ENCODE measurements around the gene CPEB1.

CPEB1 gene

GRCh38 chr15:82554849-82555248 lies 92.3 kb downstream of the CPEB1 start:
- Mint-ChIP-seq H3K4me1 (no peaks in the 10 kb centered on the region), H3K27me3 (ENCODE audit: low read depth, poor library complexity) (peaks cover 40% of the 10 kb centered on the region), H3K4me3 (no peak overlapping the region), H3K36me3 (ENCODE audit: low read depth) (no peaks in the 10 kb centered on the region), H3K9me3 (no peaks in the 10 kb centered on the region), H3K27ac (no peak overlapping the region)
- no peak for DNase-seq
- TF ChIP-seq, protein P1, sequence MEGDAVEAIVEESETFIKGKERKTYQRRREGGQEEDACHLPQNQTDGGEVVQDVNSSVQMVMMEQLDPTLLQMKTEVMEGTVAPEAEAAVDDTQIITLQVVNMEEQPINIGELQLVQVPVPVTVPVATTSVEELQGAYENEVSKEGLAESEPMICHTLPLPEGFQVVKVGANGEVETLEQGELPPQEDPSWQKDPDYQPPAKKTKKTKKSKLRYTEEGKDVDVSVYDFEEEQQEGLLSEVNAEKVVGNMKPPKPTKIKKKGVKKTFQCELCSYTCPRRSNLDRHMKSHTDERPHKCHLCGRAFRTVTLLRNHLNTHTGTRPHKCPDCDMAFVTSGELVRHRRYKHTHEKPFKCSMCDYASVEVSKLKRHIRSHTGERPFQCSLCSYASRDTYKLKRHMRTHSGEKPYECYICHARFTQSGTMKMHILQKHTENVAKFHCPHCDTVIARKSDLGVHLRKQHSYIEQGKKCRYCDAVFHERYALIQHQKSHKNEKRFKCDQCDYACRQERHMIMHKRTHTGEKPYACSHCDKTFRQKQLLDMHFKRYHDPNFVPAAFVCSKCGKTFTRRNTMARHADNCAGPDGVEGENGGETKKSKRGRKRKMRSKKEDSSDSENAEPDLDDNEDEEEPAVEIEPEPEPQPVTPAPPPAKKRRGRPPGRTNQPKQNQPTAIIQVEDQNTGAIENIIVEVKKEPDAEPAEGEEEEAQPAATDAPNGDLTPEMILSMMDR (IDR thresholded peaks at IDR 0.05) = no peak

- H3K27me3 Mint-ChIP-seq (ENCODE audit: low read depth, poor library complexity) = peaks cover 38% of the 10 kb centered on the region
- H3K4me3 Mint-ChIP-seq = no peak overlapping the region
Observed at GRCh38 chr15:82554351-82554750, 92.8 kb downstream of the CPEB1 start.

DNA sequence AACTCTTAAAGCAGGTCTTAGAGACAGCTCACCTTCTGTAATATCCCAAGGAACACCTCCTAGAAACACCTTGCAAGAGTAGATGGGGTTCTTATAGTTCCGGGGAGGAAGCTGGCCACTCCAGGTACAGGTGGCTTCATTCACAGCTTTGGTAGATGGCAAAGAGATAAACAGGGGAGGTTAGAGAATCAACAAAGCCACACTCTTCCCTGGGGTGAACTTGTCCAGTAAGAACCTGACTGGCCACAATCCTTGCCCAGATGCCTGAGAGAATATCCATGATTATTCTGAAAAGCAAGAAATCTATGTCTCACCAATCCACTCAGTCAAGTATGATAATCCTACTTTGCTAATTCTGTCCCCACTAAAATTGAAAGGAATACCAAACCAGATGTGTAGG lies 93.3 kb downstream of the CPEB1 start:
- no peaks in the 10 kb centered on the region for H3K9me3 Mint-ChIP-seq
- TF ChIP-seq, protein P1 (IDR thresholded peaks at IDR 0.05) = no peak
- H3K27ac Mint-ChIP-seq = no peak overlapping the region
- H3K36me3 Mint-ChIP-seq (ENCODE audit: low read depth) = no peaks in the 10 kb centered on the region
- H3K4me1 Mint-ChIP-seq = no peaks in the 10 kb centered on the region
- H3K27me3 Mint-ChIP-seq (ENCODE audit: low read depth, poor library complexity) = peaks cover 38% of the 10 kb centered on the region
- DNase-seq = no peak
- no peak overlapping the region for H3K4me3 Mint-ChIP-seq

More at GRCh38 chr15:82554351-82554750, 92.8 kb downstream of the CPEB1 start:
- H3K4me1 Mint-ChIP-seq = no peaks in the 10 kb centered on the region
- H3K36me3 Mint-ChIP-seq (ENCODE audit: low read depth) = no peaks in the 10 kb centered on the region
- no peak overlapping the region for H3K27ac Mint-ChIP-seq
- TF ChIP-seq, protein P1 (IDR thresholded peaks at IDR 0.05) = no peak
- no peaks in the 10 kb centered on the region for H3K9me3 Mint-ChIP-seq
- DNase-seq = no peak

DNA sequence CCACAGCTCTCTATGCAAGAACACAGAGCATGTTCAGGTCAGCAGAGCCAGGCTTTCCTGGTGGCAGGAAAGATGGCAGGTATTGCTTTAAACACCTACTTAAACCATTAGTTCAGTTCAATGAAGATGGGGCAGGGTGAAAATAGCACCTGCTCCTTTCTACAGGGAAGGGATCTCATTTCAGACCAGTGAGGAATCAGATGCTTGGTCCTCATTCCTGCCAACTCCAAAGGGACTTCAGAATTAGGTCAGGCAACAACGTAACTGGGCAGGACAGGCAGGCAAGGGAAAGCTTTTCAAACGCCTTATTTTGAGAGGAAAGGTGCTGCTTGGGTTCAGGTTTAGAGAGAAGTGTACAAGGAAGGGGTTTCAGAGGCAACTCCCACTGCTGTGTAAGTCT lies 94.3 kb downstream of the CPEB1 start:
- no peaks in the 10 kb centered on the region for H3K9me3 Mint-ChIP-seq
- no peaks in the 10 kb centered on the region for H3K36me3 Mint-ChIP-seq (ENCODE audit: low read depth)
- TF ChIP-seq, protein P1 (IDR thresholded peaks at IDR 0.05) = no peak
- H3K27me3 Mint-ChIP-seq (ENCODE audit: low read depth, poor library complexity) = peaks cover 37% of the 10 kb centered on the region
- H3K4me1 Mint-ChIP-seq = no peaks in the 10 kb centered on the region
- H3K4me3 Mint-ChIP-seq = no peak overlapping the region
- H3K27ac Mint-ChIP-seq = no peak overlapping the region
- no peak for DNase-seq

- DNase-seq = no peak
- Mint-ChIP-seq H3K36me3 (ENCODE audit: low read depth) (no peaks in the 10 kb centered on the region), H3K27me3 (ENCODE audit: low read depth, poor library complexity) (peaks cover 37% of the 10 kb centered on the region), H3K9me3 (no peaks in the 10 kb centered on the region), H3K27ac (no peak overlapping the region), H3K4me1 (no peaks in the 10 kb centered on the region), H3K4me3 (no peak overlapping the region)
- TF ChIP-seq, protein P1 (IDR thresholded peaks at IDR 0.05) = no peak
Observed at GRCh38 chr15:82551646-82552247, 95.4 kb downstream of the CPEB1 start.

DNA sequence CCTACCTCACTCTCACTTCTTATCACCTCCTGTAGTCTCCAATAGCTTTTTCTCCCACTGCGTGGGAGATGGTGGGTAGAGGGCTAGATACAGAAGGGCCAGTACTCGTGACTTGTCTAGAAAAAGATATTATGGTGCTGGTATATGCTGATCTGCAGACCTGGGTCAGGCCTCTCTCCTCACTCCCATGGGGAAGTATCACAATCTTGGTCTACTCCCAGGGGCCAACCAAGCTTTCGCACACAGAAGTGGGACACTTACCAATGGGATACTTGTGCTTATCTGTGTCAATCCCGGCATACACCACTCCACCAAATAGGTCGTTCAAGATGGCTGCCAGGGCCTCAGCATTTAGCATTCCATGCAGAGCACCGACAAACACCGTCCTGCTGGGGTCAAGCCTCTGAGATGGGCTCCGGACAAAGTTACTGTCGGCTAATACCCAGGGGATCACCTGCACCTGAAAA lies 97.9 kb downstream of the CPEB1 start:
- no peak overlapping the region for H3K27ac Mint-ChIP-seq

More for the DNA sequence above, 97.9 kb downstream of the CPEB1 start:
- Mint-ChIP-seq H3K9me3 (no peaks in the 10 kb centered on the region), H3K4me1 (no peaks in the 10 kb centered on the region), H3K27me3 (ENCODE audit: low read depth, poor library complexity) (peaks cover 38% of the 10 kb centered on the region), H3K36me3 (ENCODE audit: low read depth) (no peaks in the 10 kb centered on the region), H3K4me3 (no peak overlapping the region)
- no peak for DNase-seq
- TF ChIP-seq, protein P1 (IDR thresholded peaks at IDR 0.05) = no peak
